ENCODE measurements around the gene AGBL2. TPM values are rescaled to one million over a fixed set of nuclear protein-coding genes. Genes with fewer than 3 reads are reported as not detected.

Gene AGBL2
- total and polyA plus RNA-seq, 9 of the 15 experiments (the other 6 are each of a cell fraction or from before 2014, with no cell fraction given), result 0.57 to 6.5 (median 1.3) TPM

DNA sequence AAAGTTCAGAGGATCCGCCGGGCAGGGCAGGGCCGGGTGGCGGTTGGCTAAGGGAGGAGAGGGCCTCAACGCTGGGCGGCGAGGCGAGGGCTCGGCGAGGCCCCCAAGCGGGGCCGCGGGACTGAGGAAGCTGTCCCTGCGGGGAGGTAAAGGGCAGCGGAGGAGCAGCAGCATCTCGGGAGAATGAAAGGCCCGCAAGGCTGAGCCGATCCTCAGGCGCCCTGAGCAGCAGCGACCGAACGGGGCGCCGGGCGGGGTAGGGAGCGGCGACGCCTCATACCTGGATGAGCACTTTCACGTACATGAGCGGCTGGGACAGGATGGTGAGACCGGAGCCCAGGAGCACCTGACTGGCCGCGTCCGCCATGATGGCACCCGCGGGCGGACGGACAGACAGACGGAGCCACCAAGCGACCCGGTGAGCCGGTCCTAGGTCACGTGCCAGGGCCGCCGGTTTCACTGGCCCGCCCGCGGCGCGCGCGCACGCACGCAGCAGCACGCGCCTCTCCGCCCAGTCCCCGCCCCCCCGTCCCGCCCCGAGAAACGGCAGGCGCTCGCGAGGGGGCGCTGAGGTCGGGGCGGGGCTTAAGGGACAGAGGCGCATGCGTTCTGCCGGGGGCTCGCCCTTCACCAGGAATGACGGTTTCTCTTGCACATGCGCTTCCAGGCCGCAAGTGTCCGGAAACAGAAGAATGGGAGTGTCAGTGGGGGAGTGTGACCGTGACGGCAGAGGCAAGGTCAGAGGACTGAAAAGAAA lies 72.9 kb downstream of the AGBL2 start, which contains the start of gene MTCH2 (continued):
- TF ChIP-seq RBM22 (IDR thresholded peaks at IDR 0.05; ENCODE audit: low read depth, low read length, poor library complexity, severe bottlenecking) (peak; percentile 57), ASH1L (IDR thresholded peaks at IDR 0.05; ENCODE audit: borderline replicate concordance, low read depth, partially characterized antibody) (no peak), ZFP30 (CRISPR knock-in tag; IDR thresholded peaks at IDR 0.05; ENCODE audit: borderline replicate concordance) (no peak), MECOM (CRISPR knock-in tag; IDR thresholded peaks at IDR 0.05) (no peak), KAT2B (IDR thresholded peaks at IDR 0.05; ENCODE audit: low read depth, low read length) (no peak), NFYB (IDR thresholded peaks at IDR 0.05; ENCODE audit: extremely low read depth, insufficient read length) (no peak), CEBPB (tag; IDR thresholded peaks at IDR 0.05) (no peak), XRCC4 (IDR thresholded peaks at IDR 0.05; ENCODE audit: extremely low read depth, insufficient read depth, insufficient read length) (no peak), ZNF695 (CRISPR knock-in tag; IDR thresholded peaks at IDR 0.05) (no peak), PTTG1 (tag; IDR thresholded peaks at IDR 0.05; ENCODE audit: low read depth) (no peak), ESRRA (IDR thresholded peaks at IDR 0.05; ENCODE audit: borderline replicate concordance, low read depth) (peak; percentile 99), ETS2 (tag; IDR thresholded peaks at IDR 0.05; ENCODE audit: borderline replicate concordance, poor library complexity, severe bottlenecking) (no peak), FOXJ2 (tag; IDR thresholded peaks at IDR 0.05) (no peak), ZSCAN29 (IDR thresholded peaks at IDR 0.05) (no peak), ZNF444 (CRISPR knock-in tag; IDR thresholded peaks at IDR 0.05) (no peak), HMGN3 (IDR thresholded peaks at IDR 0.05; ENCODE audit: borderline replicate concordance, extremely low read depth, insufficient read length, low read depth, low read length) (peak; percentile 88), TCF7L2 (IDR thresholded peaks at IDR 0.05; ENCODE audit: low read depth, low read length) (no peak)
- TF ChIP-seq, protein P1, sequence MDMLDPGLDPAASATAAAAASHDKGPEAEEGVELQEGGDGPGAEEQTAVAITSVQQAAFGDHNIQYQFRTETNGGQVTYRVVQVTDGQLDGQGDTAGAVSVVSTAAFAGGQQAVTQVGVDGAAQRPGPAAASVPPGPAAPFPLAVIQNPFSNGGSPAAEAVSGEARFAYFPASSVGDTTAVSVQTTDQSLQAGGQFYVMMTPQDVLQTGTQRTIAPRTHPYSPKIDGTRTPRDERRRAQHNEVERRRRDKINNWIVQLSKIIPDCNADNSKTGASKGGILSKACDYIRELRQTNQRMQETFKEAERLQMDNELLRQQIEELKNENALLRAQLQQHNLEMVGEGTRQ (CRISPR knock-in tag; IDR thresholded peaks at IDR 0.05), result peak; percentile 92
- TF ChIP-seq, protein P2, sequence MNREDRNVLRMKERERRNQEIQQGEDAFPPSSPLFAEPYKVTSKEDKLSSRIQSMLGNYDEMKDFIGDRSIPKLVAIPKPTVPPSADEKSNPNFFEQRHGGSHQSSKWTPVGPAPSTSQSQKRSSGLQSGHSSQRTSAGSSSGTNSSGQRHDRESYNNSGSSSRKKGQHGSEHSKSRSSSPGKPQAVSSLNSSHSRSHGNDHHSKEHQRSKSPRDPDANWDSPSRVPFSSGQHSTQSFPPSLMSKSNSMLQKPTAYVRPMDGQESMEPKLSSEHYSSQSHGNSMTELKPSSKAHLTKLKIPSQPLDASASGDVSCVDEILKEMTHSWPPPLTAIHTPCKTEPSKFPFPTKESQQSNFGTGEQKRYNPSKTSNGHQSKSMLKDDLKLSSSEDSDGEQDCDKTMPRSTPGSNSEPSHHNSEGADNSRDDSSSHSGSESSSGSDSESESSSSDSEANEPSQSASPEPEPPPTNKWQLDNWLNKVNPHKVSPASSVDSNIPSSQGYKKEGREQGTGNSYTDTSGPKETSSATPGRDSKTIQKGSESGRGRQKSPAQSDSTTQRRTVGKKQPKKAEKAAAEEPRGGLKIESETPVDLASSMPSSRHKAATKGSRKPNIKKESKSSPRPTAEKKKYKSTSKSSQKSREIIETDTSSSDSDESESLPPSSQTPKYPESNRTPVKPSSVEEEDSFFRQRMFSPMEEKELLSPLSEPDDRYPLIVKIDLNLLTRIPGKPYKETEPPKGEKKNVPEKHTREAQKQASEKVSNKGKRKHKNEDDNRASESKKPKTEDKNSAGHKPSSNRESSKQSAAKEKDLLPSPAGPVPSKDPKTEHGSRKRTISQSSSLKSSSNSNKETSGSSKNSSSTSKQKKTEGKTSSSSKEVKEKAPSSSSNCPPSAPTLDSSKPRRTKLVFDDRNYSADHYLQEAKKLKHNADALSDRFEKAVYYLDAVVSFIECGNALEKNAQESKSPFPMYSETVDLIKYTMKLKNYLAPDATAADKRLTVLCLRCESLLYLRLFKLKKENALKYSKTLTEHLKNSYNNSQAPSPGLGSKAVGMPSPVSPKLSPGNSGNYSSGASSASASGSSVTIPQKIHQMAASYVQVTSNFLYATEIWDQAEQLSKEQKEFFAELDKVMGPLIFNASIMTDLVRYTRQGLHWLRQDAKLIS (CRISPR knock-in tag; IDR thresholded peaks at IDR 0.05), result peak; percentile 59
- TF ChIP-seq, protein P3, sequence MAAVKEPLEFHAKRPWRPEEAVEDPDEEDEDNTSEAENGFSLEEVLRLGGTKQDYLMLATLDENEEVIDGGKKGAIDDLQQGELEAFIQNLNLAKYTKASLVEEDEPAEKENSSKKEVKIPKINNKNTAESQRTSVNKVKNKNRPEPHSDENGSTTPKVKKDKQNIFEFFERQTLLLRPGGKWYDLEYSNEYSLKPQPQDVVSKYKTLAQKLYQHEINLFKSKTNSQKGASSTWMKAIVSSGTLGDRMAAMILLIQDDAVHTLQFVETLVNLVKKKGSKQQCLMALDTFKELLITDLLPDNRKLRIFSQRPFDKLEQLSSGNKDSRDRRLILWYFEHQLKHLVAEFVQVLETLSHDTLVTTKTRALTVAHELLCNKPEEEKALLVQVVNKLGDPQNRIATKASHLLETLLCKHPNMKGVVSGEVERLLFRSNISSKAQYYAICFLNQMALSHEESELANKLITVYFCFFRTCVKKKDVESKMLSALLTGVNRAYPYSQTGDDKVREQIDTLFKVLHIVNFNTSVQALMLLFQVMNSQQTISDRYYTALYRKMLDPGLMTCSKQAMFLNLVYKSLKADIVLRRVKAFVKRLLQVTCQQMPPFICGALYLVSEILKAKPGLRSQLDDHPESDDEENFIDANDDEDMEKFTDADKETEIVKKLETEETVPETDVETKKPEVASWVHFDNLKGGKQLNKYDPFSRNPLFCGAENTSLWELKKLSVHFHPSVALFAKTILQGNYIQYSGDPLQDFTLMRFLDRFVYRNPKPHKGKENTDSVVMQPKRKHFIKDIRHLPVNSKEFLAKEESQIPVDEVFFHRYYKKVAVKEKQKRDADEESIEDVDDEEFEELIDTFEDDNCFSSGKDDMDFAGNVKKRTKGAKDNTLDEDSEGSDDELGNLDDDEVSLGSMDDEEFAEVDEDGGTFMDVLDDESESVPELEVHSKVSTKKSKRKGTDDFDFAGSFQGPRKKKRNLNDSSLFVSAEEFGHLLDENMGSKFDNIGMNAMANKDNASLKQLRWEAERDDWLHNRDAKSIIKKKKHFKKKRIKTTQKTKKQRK (IDR thresholded peaks at IDR 0.05; ENCODE audit: borderline replicate concordance, low read depth, low read length), result no peak

Data from K562 (cell line).